Suprapubic skin (tissue), 4 donors: ENCODE results near the gene NT5C1B. TPM values are rescaled to one million over a fixed set of nuclear protein-coding genes. Genes with fewer than 3 reads are reported as not detected.

Experiments
- DNase-seq, 2 donors: peaks; one replicate each; pipeline ENCODE4 v3.0.0-alpha.2; 2019; ENCODE audit warnings: low spot score in 2 of 2
- H3K27ac ChIP-seq: fragments of 200-600 bp; sonication (generic); one replicate; pipeline ENCODE4 v1.5.1; 2019
- H3K27me3 ChIP-seq: fragments of 200-600 bp; sonication (generic); one replicate; pipeline ENCODE4 v1.5.1; 2019
- H3K36me3 ChIP-seq: fragments of 200-600 bp; sonication (generic); one replicate; pipeline ENCODE4 v1.5.1; 2019
- H3K4me1 ChIP-seq: fragments of 200-600 bp; sonication (generic); one replicate; pipeline ENCODE4 v1.5.1; 2019
- H3K4me3 ChIP-seq: fragments of 200-600 bp; sonication (generic); one replicate; pipeline ENCODE4 v1.5.1; 2019; ENCODE audit warnings: mild to moderate bottlenecking
- H3K9me3 ChIP-seq: fragments of 200-600 bp; sonication (generic); one replicate; pipeline ENCODE4 v1.5.1; 2019
- EP300 ChIP-seq: sonication (generic); formaldehyde crosslinking; IDR thresholded peaks from one replicate; pipeline ENCODE4 v1.6.1; 2017; ENCODE audit warnings: antibody characterized with exemption
- POLR2A ChIP-seq, 2 donors: fragments of 450-650 bp; IDR thresholded peaks; one replicate each; pipeline ENCODE4 v1.6.1; 2017; ENCODE audit warnings: antibody characterized with exemption in 2 of 2, mild to moderate bottlenecking in 2 of 2, moderate library complexity in 2 of 2
- POLR2AphosphoS5 ChIP-seq, 3 donors: sonication (generic); formaldehyde crosslinking; IDR thresholded peaks; one replicate each; pipeline ENCODE4 v1.6.1; 2017; ENCODE audit warnings: antibody characterized with exemption in 3 of 3
- WGBS: methylation state at CpG from one replicate; pipeline ENCODE4 v1.1.5; 2018; 5-methylcytosine and 5-hydroxymethylcytosine counted together
- total RNA-seq, 4 donors: library from RNA; depleted of rRNA; stranded (reverse); fragments of >200 nt; gene quantifications; one replicate each; pipeline ENCODE4 v1.1.0, GENCODE V29; 2016
- TF ChIP-seq, protein P1 (sequence below), 2 donors: fragments of 200-600 bp in 1 of 2; fragments of 450-650 bp in 1 of 2; sonication (generic) in 1 of 2; IDR thresholded peaks; one replicate each; pipeline ENCODE4 v1.5.1; 2016 to 2019; ENCODE audit warnings: antibody characterized with exemption in 2 of 2, mild to moderate bottlenecking in 1 of 2, moderate library complexity in 1 of 2

The NT5C1B gene
- total RNA-seq, 4 donors from 2014 or later: not detected

DNA sequence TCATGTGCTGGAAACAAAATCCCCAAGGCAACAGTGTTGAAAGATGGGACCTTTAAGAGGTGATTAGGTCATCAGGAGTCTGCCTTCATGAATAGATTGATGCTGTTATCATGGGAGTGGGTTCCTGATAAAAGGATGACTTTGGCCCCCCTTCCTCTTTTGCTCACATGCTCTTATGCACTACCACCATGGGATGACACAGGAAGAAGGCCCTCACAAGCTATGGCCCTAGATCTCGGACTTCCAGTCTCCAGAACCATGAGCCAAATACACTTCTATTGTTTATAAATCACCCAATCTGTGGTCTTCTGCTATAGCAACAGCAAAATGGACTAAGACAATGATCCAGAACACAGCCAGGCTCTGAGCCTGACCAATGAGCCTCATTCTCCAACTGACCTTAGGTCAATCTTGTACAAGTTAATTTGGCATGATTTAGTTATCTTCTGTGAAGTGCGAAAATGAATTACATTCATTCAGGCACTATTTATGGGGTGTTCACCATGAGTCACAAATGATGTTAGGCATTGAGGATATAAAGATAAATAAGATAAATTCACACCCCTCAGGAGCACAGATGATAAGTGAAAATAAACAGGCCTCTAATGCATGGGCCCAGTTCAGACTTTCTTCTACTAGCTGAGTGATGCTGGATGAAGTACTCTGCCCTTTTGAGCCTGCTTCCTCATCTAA lies 37.7 kb upstream of the NT5C1B start:
- WGBS: 81% methylated on average over 2 of the region's 2 CpGs
- Histone ChIP-seq H3K36me3 (no peaks in the 10 kb centered on the region), H3K4me3 (no peak overlapping the region), H3K27me3 (no peaks in the 10 kb centered on the region), H3K9me3 (no peaks in the 10 kb centered on the region), H3K27ac (peak overlapping the region; percentile 19), H3K4me1 (no peaks in the 10 kb centered on the region)
- DNase-seq: no peak
- TF ChIP-seq, protein P1, sequence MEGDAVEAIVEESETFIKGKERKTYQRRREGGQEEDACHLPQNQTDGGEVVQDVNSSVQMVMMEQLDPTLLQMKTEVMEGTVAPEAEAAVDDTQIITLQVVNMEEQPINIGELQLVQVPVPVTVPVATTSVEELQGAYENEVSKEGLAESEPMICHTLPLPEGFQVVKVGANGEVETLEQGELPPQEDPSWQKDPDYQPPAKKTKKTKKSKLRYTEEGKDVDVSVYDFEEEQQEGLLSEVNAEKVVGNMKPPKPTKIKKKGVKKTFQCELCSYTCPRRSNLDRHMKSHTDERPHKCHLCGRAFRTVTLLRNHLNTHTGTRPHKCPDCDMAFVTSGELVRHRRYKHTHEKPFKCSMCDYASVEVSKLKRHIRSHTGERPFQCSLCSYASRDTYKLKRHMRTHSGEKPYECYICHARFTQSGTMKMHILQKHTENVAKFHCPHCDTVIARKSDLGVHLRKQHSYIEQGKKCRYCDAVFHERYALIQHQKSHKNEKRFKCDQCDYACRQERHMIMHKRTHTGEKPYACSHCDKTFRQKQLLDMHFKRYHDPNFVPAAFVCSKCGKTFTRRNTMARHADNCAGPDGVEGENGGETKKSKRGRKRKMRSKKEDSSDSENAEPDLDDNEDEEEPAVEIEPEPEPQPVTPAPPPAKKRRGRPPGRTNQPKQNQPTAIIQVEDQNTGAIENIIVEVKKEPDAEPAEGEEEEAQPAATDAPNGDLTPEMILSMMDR (IDR thresholded peaks at IDR 0.05): no peak
- TF ChIP-seq EP300: no peak
- TF ChIP-seq POLR2A (IDR thresholded peaks at IDR 0.05): no peak
- no peak for TF ChIP-seq POLR2AphosphoS5 (IDR thresholded peaks at IDR 0.05)

DNA sequence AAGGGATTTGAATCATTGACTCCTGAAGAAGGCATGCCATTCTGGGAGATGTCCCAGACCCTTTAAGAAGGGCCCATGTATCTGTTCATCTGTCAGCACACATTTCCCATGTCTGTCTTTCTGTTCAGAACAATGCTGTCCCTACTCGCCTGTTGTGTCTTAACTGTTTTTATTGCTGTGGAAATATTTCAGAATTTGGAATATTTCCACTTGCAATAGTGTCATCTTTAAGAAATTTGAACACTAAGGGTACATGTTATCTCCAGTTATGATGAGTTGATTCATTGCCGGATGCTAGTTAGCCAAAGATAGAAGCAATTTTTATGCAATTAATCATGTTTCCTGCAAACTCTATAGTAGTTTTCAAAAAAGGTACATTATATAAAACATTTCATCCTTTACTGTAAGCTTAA lies 36.9 kb upstream of the NT5C1B start:
- H3K4me1 ChIP-seq: peaks cover 8% of the 10 kb centered on the region
- no peak overlapping the region for H3K4me3 ChIP-seq
- no peaks in the 10 kb centered on the region for H3K27me3 ChIP-seq
- no peaks in the 10 kb centered on the region for H3K36me3 ChIP-seq
- no peak for DNase-seq
- no peaks in the 10 kb centered on the region for H3K9me3 ChIP-seq
- TF ChIP-seq POLR2AphosphoS5 (IDR thresholded peaks at IDR 0.05): peak in 1 of 3 donors; percentile 19
- TF ChIP-seq, protein P1 (IDR thresholded peaks at IDR 0.05): no peak
- H3K27ac ChIP-seq: peak overlapping the region; percentile 20
- WGBS: 47% methylated on average over 2 of the region's 2 CpGs

DNA sequence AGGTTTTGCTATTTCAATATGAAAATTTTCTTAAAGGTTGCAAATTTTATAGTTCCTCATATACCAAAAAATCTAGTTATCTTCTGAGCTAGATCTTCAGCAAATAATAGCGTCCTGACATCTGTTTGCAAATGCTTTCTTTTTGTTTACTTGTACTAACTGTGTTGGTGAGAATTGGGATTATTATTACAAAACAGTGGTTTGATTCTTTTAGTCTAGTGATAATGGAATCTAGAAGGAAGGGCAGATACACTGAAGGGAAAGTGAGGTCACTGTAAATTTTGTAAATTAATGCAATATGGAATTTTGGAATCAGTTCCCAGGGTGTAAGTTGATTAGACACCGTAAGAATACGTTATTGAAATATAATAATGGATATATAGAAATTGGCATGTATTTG lies 36.2 kb upstream of the NT5C1B start:
- TF ChIP-seq, protein P1 (IDR thresholded peaks at IDR 0.05): no peak
- TF ChIP-seq POLR2AphosphoS5 (IDR thresholded peaks at IDR 0.05): no peak
- no peak for TF ChIP-seq POLR2A (IDR thresholded peaks at IDR 0.05)
- no peak for TF ChIP-seq EP300
- no peak overlapping the region for H3K4me3 ChIP-seq
- 76% methylated on average over 3 of the region's 3 CpGs for whole genome bisulfite sequencing

DNA sequence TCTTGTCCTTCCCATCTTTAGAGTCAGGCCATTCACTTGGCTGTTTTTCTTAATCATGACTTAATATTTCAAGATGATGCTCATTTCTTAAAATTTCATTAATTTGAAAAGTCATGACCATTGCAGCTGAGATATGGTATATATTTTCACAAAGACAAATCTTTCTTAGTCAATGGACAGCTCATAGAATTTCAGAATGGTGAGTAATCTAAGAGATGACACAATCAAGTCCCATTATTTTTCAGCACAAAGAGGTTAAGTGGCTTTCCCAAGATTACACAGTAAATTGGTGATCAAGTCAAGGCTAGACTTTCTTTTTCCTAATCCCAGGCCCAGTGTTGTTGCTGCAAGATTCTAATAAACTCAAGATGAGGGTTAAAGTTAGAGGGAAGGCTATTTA lies 34.4 kb upstream of the NT5C1B start:
- Histone ChIP-seq H3K4me3 (no peak overlapping the region), H3K27ac (no peak overlapping the region), H3K36me3 (no peaks in the 10 kb centered on the region), H3K4me1 (peaks cover 9% of the 10 kb centered on the region), H3K9me3 (no peaks in the 10 kb centered on the region), H3K27me3 (no peaks in the 10 kb centered on the region)
- DNase-seq: no peak
- TF ChIP-seq EP300 (no peak), POLR2A (IDR thresholded peaks at IDR 0.05) (no peak), POLR2AphosphoS5 (IDR thresholded peaks at IDR 0.05) (no peak)
- TF ChIP-seq, protein P1 (IDR thresholded peaks at IDR 0.05): no peak

More for the DNA sequence above, 36.2 kb upstream of the NT5C1B start:
- Histone ChIP-seq H3K4me1 (peaks cover 9% of the 10 kb centered on the region), H3K27me3 (no peaks in the 10 kb centered on the region), H3K27ac (peak overlapping the region; percentile 20), H3K9me3 (no peaks in the 10 kb centered on the region), H3K36me3 (no peaks in the 10 kb centered on the region)
- DNase-seq: no peak

DNA sequence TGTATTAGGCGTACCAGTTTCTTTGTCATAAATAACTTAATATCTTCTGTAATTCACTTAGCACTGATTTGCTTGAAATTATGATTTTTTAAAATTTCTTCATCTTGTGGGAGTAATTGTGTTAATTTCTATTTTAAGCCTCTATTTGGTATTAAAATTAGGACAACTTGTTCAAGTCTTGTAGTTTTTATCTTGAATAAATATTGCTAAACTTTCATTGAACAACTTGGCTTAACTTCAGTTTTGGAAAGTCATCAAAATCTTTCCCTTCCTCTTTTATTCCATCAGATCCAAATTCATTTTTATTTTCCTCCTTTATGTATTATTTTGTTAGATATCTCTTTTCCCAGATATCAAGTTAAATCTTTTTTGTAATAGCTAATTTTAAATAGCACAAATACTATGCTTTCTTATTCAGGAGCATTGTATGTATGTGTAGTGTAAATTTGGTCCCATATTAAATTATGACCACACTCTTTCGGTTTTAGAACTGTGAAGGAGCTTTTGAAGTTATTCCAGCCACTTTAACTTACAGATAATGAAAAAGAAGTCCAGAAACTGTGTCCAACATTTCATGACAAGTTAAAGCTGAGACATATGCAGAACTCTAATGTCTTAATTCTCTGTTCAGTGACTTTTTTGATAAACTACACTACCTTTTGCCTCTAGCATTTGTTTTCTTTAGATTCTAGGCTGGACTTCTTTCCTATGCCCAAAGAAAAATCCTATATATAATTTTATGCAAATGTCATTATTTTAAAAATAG lies 31.7 kb upstream of the NT5C1B start:
- peaks cover 9% of the 10 kb centered on the region for H3K4me1 ChIP-seq
- H3K27me3 ChIP-seq: no peaks in the 10 kb centered on the region
- peak overlapping the region; percentile 56 for H3K27ac ChIP-seq
- 74% methylated on average over 2 of the region's 2 CpGs for WGBS
- H3K36me3 ChIP-seq: no peaks in the 10 kb centered on the region
- TF ChIP-seq, protein P1 (IDR thresholded peaks at IDR 0.05): no peak
- no peak for TF ChIP-seq POLR2A (IDR thresholded peaks at IDR 0.05)
- no peak for TF ChIP-seq POLR2AphosphoS5 (IDR thresholded peaks at IDR 0.05)
- TF ChIP-seq EP300: no peak
- no peaks in the 10 kb centered on the region for H3K9me3 ChIP-seq
- no peak overlapping the region for H3K4me3 ChIP-seq
- DNase-seq: no peak
